ENCODE results near the gene NUP188. TPM values are rescaled to one million over a fixed set of nuclear protein-coding genes. Genes with fewer than 3 reads are reported as not detected.
"Not testable (repeated sequence)": the region's sequence is repeated elsewhere in the genome, so short reads cannot be mapped to it uniquely, and the experiment has no call there.

The NUP188 gene
- total and polyA plus RNA-seq, 4 donors, result 6.9 to 34.7 (median 19.2) TPM

DNA sequence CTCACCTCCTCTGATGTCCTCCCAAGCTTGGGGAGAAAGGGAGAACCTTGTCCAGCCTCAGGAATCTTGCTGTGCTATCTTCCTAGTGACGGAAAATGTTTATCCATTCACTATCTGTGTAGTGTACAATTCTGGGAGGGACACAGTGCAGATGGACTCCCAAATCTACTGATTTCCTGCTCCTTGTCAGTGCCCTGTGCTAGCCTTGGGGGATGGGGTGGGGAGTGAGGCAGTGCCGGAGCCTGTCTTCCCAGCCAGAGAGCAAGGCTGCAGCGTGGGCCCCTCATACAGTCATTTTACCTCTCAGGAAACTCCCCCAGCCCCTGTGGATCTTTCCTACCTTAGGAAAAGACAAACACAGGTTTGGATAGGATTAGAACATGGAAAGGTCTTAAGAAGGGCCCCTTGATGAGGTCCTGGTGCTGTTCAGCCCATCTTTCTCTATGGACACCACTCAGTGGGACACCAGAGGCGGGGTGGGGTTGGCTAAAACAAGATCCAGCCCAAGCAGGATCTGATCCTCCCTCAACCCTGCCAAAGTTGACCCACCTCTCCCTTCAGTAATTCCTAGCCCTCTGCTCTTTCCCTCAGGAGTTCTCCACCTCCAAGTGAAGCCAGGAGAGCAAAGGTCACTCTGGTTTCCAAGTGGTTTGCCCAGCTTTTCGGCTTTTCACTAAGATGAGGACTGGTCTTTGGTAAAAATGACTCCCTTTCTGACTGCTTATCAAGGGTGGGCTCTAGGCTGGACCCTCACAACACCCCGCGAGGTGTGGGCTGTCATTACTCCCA lies 3.5 kb upstream of the NUP188 start:
- DNase-seq (ENCODE audit: low spot score), result no peak
- no peak overlapping the region for H3K9ac ChIP-seq (ENCODE audit: low read depth in 1 of 2, low read length in 2 of 2)
- H3K27me3 ChIP-seq (ENCODE audit: control insufficient read depth in 4 of 4, insufficient read depth in 4 of 4, low read length in 3 of 4), result no peaks in the 10 kb centered on the region
- peaks cover 0 to 20% (median 6%) of the 10 kb centered on the region in 4 donors for H3K36me3 ChIP-seq (ENCODE audit: control insufficient read depth in 4 of 4, insufficient read depth in 3 of 4, low read depth in 1 of 4, low read length in 3 of 4)
- WGBS, result 87% methylated on average over 7 of the region's 7 CpGs
- no peak overlapping the region for H3K4me3 ChIP-seq (ENCODE audit: low read depth in 1 of 3, low read length in 3 of 3)
- H3K9me3 ChIP-seq (ENCODE audit: control insufficient read depth in 4 of 4, low read length in 3 of 4), result no peaks in the 10 kb centered on the region
- TF ChIP-seq SP1 (IDR thresholded peaks at IDR 0.05) (no peak), FOXA2 (IDR thresholded peaks at IDR 0.05) (no peak), RAD21 (IDR thresholded peaks at IDR 0.05) (no peak), HNF4A (conservative IDR thresholded peaks at IDR 0.05) (no peak), TAF1 (conservative IDR thresholded peaks at IDR 0.05) (no peak), RXRA (IDR thresholded peaks at IDR 0.05) (no peak), YY1 (IDR thresholded peaks at IDR 0.05) (no peak), JUND (IDR thresholded peaks at IDR 0.05) (no peak), GABPA (IDR thresholded peaks at IDR 0.05 in 1 of 2, conservative IDR thresholded peaks at IDR 0.05 in 1 of 2) (no peak), CTCF (IDR thresholded peaks at IDR 0.05; ENCODE audit: low read depth, low read length, missing input control) (no peak), FOXA1 (IDR thresholded peaks at IDR 0.05) (no peak), REST (IDR thresholded peaks at IDR 0.05) (no peak), HNF4G (IDR thresholded peaks at IDR 0.05) (no peak)
- TF ChIP-seq, protein P1, sequence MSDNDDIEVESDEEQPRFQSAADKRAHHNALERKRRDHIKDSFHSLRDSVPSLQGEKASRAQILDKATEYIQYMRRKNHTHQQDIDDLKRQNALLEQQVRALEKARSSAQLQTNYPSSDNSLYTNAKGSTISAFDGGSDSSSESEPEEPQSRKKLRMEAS (IDR thresholded peaks at IDR 0.05), result no peak
- TF ChIP-seq, protein P2, sequence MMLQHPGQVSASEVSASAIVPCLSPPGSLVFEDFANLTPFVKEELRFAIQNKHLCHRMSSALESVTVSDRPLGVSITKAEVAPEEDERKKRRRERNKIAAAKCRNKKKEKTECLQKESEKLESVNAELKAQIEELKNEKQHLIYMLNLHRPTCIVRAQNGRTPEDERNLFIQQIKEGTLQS (IDR thresholded peaks at IDR 0.05), result no peak
- TF ChIP-seq, protein P3, sequence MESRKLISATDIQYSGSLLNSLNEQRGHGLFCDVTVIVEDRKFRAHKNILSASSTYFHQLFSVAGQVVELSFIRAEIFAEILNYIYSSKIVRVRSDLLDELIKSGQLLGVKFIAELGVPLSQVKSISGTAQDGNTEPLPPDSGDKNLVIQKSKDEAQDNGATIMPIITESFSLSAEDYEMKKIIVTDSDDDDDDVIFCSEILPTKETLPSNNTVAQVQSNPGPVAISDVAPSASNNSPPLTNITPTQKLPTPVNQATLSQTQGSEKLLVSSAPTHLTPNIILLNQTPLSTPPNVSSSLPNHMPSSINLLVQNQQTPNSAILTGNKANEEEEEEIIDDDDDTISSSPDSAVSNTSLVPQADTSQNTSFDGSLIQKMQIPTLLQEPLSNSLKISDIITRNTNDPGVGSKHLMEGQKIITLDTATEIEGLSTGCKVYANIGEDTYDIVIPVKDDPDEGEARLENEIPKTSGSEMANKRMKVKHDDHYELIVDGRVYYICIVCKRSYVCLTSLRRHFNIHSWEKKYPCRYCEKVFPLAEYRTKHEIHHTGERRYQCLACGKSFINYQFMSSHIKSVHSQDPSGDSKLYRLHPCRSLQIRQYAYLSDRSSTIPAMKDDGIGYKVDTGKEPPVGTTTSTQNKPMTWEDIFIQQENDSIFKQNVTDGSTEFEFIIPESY (IDR thresholded peaks at IDR 0.05), result no peak
- peak overlapping the region in 1 of 2 donors; percentile 18 for H3K27ac ChIP-seq (ENCODE audit: low read depth in 1 of 2, low read length in 2 of 2)
- H3K4me1 ChIP-seq (ENCODE audit: control insufficient read depth in 4 of 4, insufficient read depth in 4 of 4, low read length in 3 of 4), result peaks cover 6 to 21% (median 16%) of the 10 kb centered on the region in 4 donors

DNA sequence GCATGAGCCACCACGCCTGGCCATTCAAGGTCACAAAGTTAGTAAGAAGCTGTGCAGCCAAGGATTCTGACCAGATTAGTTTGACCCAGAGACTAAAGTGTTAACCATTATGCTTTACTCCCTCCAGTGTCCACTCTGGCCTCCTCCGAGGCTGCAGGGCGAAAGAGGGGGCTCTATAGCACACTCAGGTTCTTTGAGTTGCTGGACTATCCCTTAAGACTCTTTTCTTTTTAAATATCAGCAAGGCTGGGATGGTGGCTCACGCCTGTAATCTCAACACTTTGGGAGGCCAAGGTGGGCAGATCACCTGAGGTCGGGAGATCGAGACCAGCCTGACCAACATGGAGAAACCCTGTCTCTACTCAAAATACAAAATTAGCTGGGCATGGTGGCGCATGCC lies 2.5 kb upstream of the NUP188 start:
- peaks cover 2 to 20% (median 6%) of the 10 kb centered on the region in 4 donors for H3K36me3 ChIP-seq (ENCODE audit: control insufficient read depth in 4 of 4, insufficient read depth in 3 of 4, low read depth in 1 of 4, low read length in 3 of 4)
- H3K27me3 ChIP-seq (ENCODE audit: control insufficient read depth in 4 of 4, insufficient read depth in 4 of 4, low read length in 3 of 4); DNase-seq (ENCODE audit: low spot score); H3K27ac ChIP-seq (ENCODE audit: low read depth in 1 of 2, low read length in 2 of 2); H3K9ac ChIP-seq (ENCODE audit: low read depth in 1 of 2, low read length in 2 of 2); H3K4me3 ChIP-seq (ENCODE audit: low read depth in 1 of 3, low read length in 3 of 3); H3K9me3 ChIP-seq (ENCODE audit: control insufficient read depth in 4 of 4, low read length in 3 of 4): not testable (repeated sequence)
- 97% methylated on average over 7 of the region's 7 CpGs for WGBS
- peaks cover 6 to 21% (median 16%) of the 10 kb centered on the region in 4 donors for H3K4me1 ChIP-seq (ENCODE audit: control insufficient read depth in 4 of 4, insufficient read depth in 4 of 4, low read length in 3 of 4)

Measured in liver (tissue), 9 donors.